22Rv1 (cell line): ENCODE measurements around the gene NEU1.

Experiments used
- ZFX ChIP-seq: fragments of 450-650 bp; IDR thresholded peaks from 2 replicates; pipeline ENCODE4 v1.6.1; 2017; ENCODE audit warnings: antibody characterized with exemption, borderline replicate concordance
- TF ChIP-seq, protein P1 (sequence below): fragments of 450-650 bp; IDR thresholded peaks from 2 replicates; pipeline ENCODE4 v1.5.1; 2017; ENCODE audit warnings: mild to moderate bottlenecking

DNA sequence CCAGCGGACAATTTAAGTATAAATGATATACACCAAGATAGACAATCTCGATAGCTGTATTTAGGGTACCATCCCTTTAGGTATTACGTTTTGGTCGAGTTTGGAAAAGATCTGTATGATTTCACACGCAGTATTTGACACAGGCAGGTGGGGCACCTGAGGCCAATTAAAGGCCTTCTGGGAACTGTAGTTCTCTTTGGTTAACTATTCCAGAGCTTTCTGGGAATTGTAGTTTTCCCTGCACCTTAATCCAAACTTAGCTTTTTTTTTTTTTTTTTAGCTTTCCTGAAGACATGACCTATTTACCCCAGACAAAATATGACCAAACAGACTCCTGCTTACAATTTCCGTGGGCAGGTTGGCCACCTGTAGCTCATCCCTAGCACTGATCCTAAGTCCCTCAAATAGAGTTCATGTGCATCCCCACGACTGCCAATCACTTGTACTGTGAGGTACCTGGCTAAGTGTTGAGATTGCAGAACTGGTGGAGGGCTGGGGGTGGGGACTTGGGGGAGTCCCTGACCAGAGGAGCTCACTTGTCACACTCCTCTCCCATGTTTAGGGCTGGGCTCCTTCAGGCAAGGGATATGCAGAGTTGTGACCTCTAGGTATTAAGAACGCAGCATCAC lies 35.9 kb upstream of the NEU1 start:
- TF ChIP-seq, protein P1, sequence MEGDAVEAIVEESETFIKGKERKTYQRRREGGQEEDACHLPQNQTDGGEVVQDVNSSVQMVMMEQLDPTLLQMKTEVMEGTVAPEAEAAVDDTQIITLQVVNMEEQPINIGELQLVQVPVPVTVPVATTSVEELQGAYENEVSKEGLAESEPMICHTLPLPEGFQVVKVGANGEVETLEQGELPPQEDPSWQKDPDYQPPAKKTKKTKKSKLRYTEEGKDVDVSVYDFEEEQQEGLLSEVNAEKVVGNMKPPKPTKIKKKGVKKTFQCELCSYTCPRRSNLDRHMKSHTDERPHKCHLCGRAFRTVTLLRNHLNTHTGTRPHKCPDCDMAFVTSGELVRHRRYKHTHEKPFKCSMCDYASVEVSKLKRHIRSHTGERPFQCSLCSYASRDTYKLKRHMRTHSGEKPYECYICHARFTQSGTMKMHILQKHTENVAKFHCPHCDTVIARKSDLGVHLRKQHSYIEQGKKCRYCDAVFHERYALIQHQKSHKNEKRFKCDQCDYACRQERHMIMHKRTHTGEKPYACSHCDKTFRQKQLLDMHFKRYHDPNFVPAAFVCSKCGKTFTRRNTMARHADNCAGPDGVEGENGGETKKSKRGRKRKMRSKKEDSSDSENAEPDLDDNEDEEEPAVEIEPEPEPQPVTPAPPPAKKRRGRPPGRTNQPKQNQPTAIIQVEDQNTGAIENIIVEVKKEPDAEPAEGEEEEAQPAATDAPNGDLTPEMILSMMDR, result no peak
- no peak for TF ChIP-seq ZFX
